GM12801 (cell line): ENCODE results near the gene VMP1.

Experiments used
- CTCF ChIP-seq: IDR thresholded peaks from one replicate; pipeline ENCODE4 v1.5.1; 2011; ENCODE audit warnings: control low read depth; ENCODE audit not compliant: insufficient read length; ENCODE audit errors: extremely low read depth

The VMP1 gene

DNA sequence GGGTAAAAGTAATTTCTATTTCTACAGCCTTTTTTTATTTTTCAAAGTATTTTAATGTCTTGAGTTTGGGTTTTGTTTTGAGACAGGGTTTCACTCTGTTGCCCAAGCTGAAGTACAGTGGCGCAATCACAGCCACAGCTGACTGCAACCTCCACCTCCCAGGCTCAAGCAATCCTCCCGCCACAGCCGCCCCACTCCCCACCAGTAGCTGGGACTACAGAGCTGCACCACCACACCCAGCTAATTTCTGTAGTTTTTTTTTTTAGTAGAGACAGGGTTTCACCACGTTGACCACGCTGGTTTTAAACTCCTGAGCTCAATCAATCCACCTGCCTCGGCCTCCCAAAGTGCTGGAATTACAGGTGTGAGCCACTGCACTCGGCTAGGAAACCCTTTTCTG lies 141.3 kb downstream of the VMP1 start:
- no peak for TF ChIP-seq CTCF

DNA sequence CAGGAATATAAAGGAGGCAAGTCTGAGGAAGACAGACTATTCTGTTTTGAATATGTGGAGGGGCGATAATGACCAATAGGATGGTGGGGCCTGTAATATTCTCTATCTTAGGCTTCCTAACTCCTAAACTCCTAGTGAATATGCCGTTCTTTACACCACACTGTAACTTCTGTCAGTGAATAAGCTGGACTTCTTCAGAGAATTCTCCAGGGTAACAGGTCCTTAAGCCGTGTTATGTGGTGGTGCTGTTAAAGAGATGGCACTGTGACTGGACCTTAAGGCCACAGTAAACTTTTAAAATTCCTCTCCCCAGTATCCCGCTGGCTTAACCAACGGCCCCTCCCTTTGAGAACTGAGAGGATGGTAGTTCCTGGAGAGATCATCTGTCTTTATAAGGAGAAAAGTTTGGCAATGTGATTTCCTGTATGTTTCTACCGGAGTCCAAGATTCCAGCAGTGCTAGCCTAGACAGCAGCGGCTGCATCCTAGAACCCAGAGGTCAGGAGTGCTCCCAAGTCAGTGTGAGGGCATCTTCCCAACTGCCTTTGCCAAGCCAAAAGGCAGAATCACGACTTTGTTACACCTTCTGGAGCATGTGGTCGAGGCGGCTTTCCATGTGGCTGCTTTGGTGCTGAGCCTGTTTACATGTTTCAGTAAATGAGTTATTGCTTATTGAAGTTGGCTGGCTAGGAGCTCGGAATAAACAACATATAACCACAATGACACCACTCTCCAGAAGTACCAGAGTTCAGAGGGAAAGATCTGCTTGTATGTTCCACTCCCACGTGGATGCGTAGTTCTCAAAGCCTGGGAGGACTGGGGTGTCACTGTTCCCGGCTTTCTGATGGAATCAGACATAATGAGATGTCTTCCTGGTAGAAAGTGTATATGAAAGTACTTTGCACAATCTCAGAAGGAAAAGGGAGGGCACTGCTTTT lies 144.3 kb downstream of the VMP1 start:
- TF ChIP-seq CTCF: no peak

DNA sequence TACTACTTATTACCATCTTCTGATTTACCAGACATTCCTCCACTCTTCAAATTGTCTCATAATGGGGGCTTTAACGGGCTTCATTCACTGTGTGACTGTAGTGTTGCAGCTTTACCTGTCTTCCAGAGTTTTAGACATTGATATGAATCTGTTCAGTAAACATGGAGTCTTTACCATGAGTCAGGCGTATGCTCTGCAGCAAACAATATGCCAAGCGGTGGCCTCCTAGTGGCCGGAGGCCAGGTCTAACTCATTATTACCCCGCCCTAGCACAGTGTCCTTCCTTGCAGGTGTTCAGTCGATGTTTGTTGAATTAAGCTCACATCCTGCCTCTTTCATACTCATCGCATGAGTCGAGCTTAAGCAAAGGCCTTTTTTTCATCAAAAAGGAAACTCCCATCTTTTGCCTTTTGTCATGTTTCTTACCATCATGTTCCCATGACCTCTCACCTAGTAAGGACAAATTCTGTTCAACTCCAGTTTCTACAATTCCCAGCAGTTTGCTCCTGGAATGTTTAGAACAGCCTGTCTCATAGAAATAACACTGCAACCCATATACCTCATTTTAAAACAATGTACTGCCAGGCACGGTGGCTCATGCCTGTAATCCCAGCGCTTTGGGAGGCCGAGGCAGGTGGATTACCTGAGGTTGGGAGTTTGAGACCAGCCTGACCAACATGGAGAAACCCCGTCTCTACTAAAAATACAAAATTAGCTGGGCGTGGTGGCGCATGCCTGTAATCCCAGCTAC lies 145.9 kb downstream of the VMP1 start:
- no peak for TF ChIP-seq CTCF

DNA sequence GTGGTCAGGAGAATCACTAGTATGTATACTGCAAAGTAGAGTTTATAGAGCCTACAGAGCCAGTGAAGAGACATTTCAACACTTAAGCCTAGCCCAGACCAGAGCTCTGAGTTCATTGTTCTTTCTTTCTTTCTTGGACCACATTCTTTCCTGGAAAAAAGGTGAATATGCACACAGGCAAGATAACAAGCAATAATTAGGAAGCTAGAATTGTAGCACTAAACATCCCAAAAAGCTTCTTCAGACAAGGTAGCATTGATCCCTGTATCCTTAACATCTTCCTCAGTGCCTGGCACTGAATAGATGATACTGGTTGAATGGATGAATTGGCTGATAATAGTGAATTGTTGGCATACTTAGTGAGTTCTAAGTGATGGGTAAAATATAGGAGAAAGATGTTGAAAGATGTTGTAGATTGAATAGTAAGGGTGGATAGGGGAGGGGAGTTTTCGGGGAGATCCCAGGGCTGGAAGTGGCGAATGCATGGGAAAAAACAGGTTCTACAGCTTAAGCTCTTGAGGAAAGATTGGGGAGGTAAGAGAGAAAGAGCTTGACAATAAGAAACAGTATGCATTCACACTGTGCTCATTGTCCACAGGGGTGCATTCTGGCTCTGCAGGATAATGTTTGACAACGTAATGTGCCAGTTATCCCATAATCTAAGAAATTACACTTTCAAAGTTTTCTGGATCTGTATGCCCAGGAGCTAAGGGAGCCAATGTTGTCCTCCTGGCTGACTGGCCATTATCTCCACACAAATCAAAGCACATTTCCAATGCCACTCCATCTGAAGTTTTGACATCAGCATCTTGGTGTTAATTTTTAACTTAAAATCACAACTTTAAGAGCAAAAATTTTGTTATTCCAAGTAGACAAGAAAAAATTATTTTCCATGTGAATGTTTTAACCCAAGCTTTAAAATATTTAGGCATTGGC lies 149.7 kb downstream of the VMP1 start:
- TF ChIP-seq CTCF: no peak

- no peak for TF ChIP-seq CTCF
Measured at GRCh38 chr17:59858167-59858816, 150.8 kb downstream of the VMP1 start.

DNA sequence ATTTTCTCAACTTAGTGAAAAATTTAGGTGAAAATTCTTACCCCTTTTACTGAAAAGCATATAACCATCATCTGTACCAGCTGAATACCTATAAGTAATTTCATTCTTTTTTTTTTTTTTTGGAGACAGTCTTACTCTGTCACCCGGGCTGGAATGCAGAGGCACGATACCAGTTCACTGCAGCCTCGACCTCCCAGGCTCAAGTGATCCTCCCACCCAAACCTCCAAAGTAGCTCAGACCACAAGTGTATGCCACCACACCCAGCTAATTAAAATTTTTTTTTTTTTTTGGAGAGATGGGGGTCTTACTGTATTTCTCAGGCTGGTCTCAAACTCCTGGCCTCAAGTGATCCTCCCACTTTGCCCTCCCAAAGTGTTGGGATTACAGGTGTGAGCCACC lies 151.5 kb downstream of the VMP1 start:
- TF ChIP-seq CTCF: no peak
